HG02840 (cell line): ENCODE measurements around the gene IGF2R.
"Not testable (repeated sequence)": the region's sequence is repeated elsewhere in the genome, so short reads cannot be mapped to it uniquely, and the experiment has no call there.

Experiments
- ATAC-seq: cut with Tn5 transposase; IDR thresholded peaks from one replicate; pipeline ENCODE4 v1.9.1; 2021; ENCODE audit warnings: mild to moderate bottlenecking, moderate library complexity, moderate number of reproducible peaks; ENCODE audit not compliant: unreplicated experiment, low FRiP score

The IGF2R gene

GRCh38 chr6:160112628-160113299 lies 143.9 kb downstream of the IGF2R start:
- no peak for ATAC-seq

GRCh38 chr6:160114536-160114935 lies 145.7 kb downstream of the IGF2R start:
- ATAC-seq = not testable (repeated sequence)

GRCh38 chr6:160115421-160115820 lies 146.5 kb downstream of the IGF2R start:
- ATAC-seq = no peak

DNA sequence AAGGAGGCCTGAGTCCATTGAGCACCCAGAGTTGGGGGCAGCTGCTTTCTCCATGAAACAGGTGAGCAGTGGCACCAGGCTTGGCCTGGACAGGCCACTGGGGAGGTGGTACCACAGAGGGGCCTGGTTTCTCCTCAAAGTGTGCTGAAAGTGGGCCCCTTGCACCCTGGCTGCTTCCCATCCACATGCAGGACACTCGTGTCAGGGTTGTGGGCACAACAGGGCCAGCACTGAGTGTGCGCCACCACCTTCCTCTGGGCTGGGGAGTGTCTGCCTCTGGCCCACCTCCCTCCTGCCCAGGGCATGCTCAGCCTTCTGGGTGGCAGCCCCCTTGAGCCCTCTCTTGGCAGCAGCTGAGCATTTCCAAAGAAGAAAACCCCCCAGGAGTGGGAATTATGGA lies 147.5 kb downstream of the IGF2R start:
- no peak for ATAC-seq

- no peak for ATAC-seq
Observed at GRCh38 chr6:160117137-160117536, 148.3 kb downstream of the IGF2R start.

- no peak for ATAC-seq
Observed at GRCh38 chr6:160118620-160119229, 149.8 kb downstream of the IGF2R start.

- no peak for ATAC-seq
Observed at GRCh38 chr6:160120087-160120486, 151.2 kb downstream of the IGF2R start.

GRCh38 chr6:160121558-160121957 lies 152.7 kb downstream of the IGF2R start, which contains the start of gene SLC22A1:
Gene SLC22A1, plus strand, starts transcription at chr6:160121815. Its CDS starts 121 bp downstream, at chr6:160121936.
- ATAC-seq = no peak

DNA sequence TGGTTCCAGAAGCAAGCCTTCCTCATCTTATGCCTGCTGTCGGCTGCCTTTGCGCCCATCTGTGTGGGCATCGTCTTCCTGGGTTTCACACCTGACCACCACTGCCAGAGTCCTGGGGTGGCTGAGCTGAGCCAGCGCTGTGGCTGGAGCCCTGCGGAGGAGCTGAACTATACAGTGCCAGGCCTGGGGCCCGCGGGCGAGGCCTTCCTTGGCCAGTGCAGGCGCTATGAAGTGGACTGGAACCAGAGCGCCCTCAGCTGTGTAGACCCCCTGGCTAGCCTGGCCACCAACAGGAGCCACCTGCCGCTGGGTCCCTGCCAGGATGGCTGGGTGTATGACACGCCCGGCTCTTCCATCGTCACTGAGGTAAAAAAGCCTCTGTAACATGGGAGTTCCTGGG lies 153.1 kb downstream of the IGF2R start:
- no peak for ATAC-seq

GRCh38 chr6:160122744-160123143 lies 153.9 kb downstream of the IGF2R start:
- ATAC-seq = no peak

- ATAC-seq = no peak
Observed at GRCh38 chr6:160124007-160124406, 155.1 kb downstream of the IGF2R start.

- ATAC-seq = no peak
Observed at GRCh38 chr6:160124605-160125004, 155.7 kb downstream of the IGF2R start.

DNA sequence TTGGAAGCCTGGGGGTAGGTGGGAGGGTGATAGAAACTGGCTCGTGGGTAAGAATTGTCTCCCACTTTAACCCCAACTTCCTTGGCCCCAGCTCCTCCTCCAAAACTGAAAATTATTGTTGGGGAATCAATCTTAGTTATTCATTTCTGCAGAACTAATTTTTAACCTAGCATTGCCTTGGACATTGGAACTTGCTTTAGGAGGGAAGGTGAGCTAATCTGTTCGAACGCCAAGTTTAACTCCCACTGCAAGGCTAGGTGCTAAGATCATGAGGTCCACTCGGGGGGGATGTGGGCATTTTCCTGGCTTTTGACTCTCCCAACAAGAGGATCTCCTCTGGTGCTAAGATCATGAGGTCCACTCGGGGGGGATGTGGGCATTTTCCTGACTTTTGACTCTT lies 156.2 kb downstream of the IGF2R start:
- not testable (repeated sequence) for ATAC-seq

DNA sequence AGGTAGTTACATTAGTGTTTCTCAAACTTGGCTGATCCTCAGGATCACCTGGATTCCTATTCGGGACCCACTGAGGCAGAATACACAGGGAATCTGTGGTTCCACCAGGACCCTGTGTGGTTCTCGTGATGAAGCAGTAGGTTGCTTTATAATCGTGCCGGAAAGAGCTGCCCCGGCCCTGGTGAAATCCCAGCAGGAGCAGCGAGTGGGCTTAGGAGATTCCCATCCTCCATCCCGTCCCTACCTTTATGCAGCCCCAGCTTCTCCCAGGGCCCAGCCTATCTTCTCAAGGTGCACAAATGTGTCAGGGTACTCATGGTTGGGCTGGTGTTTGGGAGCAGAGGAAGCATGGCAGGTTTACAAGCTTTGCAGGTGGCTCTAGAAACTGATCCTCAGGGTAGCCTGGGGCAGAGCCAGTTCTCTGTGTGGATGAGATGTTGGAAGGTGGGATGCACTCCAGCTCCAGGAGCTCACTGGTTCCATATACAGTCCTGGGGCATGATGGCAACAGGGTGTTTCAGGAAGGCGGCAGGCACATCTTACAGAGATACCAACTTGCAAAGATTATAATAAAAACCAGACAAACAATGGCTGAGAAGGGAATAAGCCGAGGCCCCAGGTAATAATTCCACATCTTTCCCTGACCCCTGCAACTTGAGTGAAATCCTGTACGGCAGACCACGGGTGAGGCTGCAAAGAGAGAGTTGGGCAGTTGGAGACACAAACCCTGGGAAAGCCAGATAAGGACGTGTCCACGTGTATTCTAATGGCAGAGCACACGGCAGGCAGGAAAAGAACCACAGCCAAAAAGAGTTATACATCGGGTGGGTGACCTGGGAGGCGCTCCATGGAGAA lies 158.6 kb downstream of the IGF2R start:
- ATAC-seq = no peak

GRCh38 chr6:160128125-160128683 lies 159.3 kb downstream of the IGF2R start:
- no peak for ATAC-seq

- no peak for ATAC-seq
Observed at GRCh38 chr6:160128879-160129516, 160.1 kb downstream of the IGF2R start.

- no peak for ATAC-seq
Observed at GRCh38 chr6:160129881-160130615, 161.2 kb downstream of the IGF2R start.

GRCh38 chr6:160130729-160131484 lies 162.0 kb downstream of the IGF2R start:
- no peak for ATAC-seq

GRCh38 chr6:160131636-160132296 lies 162.9 kb downstream of the IGF2R start:
- no peak for ATAC-seq
